ENCODE data around the gene DSN1.

The DSN1 gene

GRCh38 chr20:36784900-36785299, 11.3 kb upstream of the DSN1 start:
- no peak overlapping the region for H3K4me3 Mint-ChIP-seq
- no peak for DNase-seq
- no peaks in the 10 kb centered on the region for H3K9me3 Mint-ChIP-seq
- no peak for ATAC-seq
- no peaks in the 10 kb centered on the region for H3K36me3 Mint-ChIP-seq (ENCODE audit: low read depth)
- H3K27me3 Mint-ChIP-seq, result no peaks in the 10 kb centered on the region
- no peaks in the 10 kb centered on the region for H3K4me1 Mint-ChIP-seq
- H3K27ac Mint-ChIP-seq, result no peak overlapping the region

- no peaks in the 10 kb centered on the region for H3K27me3 Mint-ChIP-seq
- H3K36me3 Mint-ChIP-seq (ENCODE audit: low read depth), result no peaks in the 10 kb centered on the region
- no peak overlapping the region for H3K4me3 Mint-ChIP-seq
- ATAC-seq, result no peak
- no peak for DNase-seq
- H3K27ac Mint-ChIP-seq, result no peak overlapping the region
- H3K9me3 Mint-ChIP-seq, result no peaks in the 10 kb centered on the region
- no peaks in the 10 kb centered on the region for H3K4me1 Mint-ChIP-seq
Observed at GRCh38 chr20:36784116-36784515, 10.6 kb upstream of the DSN1 start.

GRCh38 chr20:36779656-36780025, 6.1 kb upstream of the DSN1 start:
- no peak for ATAC-seq
- no peaks in the 10 kb centered on the region for H3K36me3 Mint-ChIP-seq (ENCODE audit: low read depth)
- H3K27ac Mint-ChIP-seq, result no peak overlapping the region
- no peak overlapping the region for H3K4me3 Mint-ChIP-seq
- DNase-seq, result no peak
- no peaks in the 10 kb centered on the region for H3K4me1 Mint-ChIP-seq
- no peaks in the 10 kb centered on the region for H3K27me3 Mint-ChIP-seq
- no peaks in the 10 kb centered on the region for H3K9me3 Mint-ChIP-seq

GRCh38 chr20:36778831-36779655, 5.5 kb upstream of the DSN1 start:
- no peaks in the 10 kb centered on the region for H3K9me3 Mint-ChIP-seq
- no peak for ATAC-seq
- no peak overlapping the region for H3K27ac Mint-ChIP-seq
- no peak for DNase-seq
- H3K4me1 Mint-ChIP-seq, result peaks cover 4% of the 10 kb centered on the region
- no peak overlapping the region for H3K4me3 Mint-ChIP-seq
- no peaks in the 10 kb centered on the region for H3K36me3 Mint-ChIP-seq (ENCODE audit: low read depth)
- H3K27me3 Mint-ChIP-seq, result no peaks in the 10 kb centered on the region

GRCh38 chr20:36777576-36777975, 4.0 kb upstream of the DSN1 start:
- peaks cover 15% of the 10 kb centered on the region for H3K4me1 Mint-ChIP-seq
- DNase-seq (no peak), ATAC-seq (no peak)
- H3K36me3 Mint-ChIP-seq (ENCODE audit: low read depth), result peaks cover 3% of the 10 kb centered on the region
- peaks cover 3% of the 10 kb centered on the region for H3K27me3 Mint-ChIP-seq
- H3K9me3 Mint-ChIP-seq, result peaks cover 3% of the 10 kb centered on the region
- no peak overlapping the region for H3K27ac Mint-ChIP-seq
- no peak overlapping the region for H3K4me3 Mint-ChIP-seq

GRCh38 chr20:36777167-36777566, 3.6 kb upstream of the DSN1 start:
- Mint-ChIP-seq H3K9me3 (peaks cover 3% of the 10 kb centered on the region), H3K4me1 (peaks cover 18% of the 10 kb centered on the region), H3K4me3 (no peak overlapping the region), H3K27ac (no peak overlapping the region), H3K36me3 (ENCODE audit: low read depth) (peaks cover 3% of the 10 kb centered on the region), H3K27me3 (peaks cover 3% of the 10 kb centered on the region)
- ATAC-seq (no peak), DNase-seq (no peak)

GRCh38 chr20:36775826-36776225, 2.3 kb upstream of the DSN1 start:
- Mint-ChIP-seq H3K4me1 (peaks cover 25% of the 10 kb centered on the region), H3K4me3 (no peak overlapping the region), H3K9me3 (peaks cover 3% of the 10 kb centered on the region), H3K27ac (no peak overlapping the region), H3K27me3 (peaks cover 3% of the 10 kb centered on the region), H3K36me3 (ENCODE audit: low read depth) (peaks cover 7% of the 10 kb centered on the region)
- ATAC-seq (no peak), DNase-seq (no peak)

GRCh38 chr20:36775196-36775595, 1.6 kb upstream of the DSN1 start:
- H3K27ac Mint-ChIP-seq, result no peak overlapping the region
- H3K27me3 Mint-ChIP-seq, result peaks cover 3% of the 10 kb centered on the region
- H3K9me3 Mint-ChIP-seq, result peaks cover 3% of the 10 kb centered on the region
- ATAC-seq (no peak), DNase-seq (no peak)
- H3K36me3 Mint-ChIP-seq (ENCODE audit: low read depth), result peaks cover 10% of the 10 kb centered on the region
- H3K4me3 Mint-ChIP-seq, result peak overlapping the region; percentile 61
- H3K4me1 Mint-ChIP-seq, result peaks cover 27% of the 10 kb centered on the region

- peak overlapping the region; percentile 100 for H3K27ac Mint-ChIP-seq
- no peak for DNase-seq
Observed at GRCh38 chr20:36773107-36773596, 411 bp downstream of the DSN1 start.

GRCh38 chr20:36770680-36771079, 2.9 kb downstream of the DSN1 start:
- ATAC-seq, result no peak
- H3K36me3 Mint-ChIP-seq (ENCODE audit: low read depth), result peaks cover 10% of the 10 kb centered on the region
- no peak for DNase-seq
- no peak overlapping the region for H3K27ac Mint-ChIP-seq
- H3K9me3 Mint-ChIP-seq, result peaks cover 3% of the 10 kb centered on the region
- H3K4me3 Mint-ChIP-seq, result no peak overlapping the region
- H3K27me3 Mint-ChIP-seq, result peaks cover 3% of the 10 kb centered on the region
- peaks cover 27% of the 10 kb centered on the region for H3K4me1 Mint-ChIP-seq

More at GRCh38 chr20:36773107-36773596, 411 bp downstream of the DSN1 start:
- peaks cover 3% of the 10 kb centered on the region for H3K27me3 Mint-ChIP-seq
- H3K36me3 Mint-ChIP-seq (ENCODE audit: low read depth), result peaks cover 10% of the 10 kb centered on the region
- peaks cover 3% of the 10 kb centered on the region for H3K9me3 Mint-ChIP-seq
- ATAC-seq, result no peak
- peak overlapping the region; percentile 89 for H3K4me3 Mint-ChIP-seq
- H3K4me1 Mint-ChIP-seq, result peaks cover 27% of the 10 kb centered on the region

- H3K36me3 Mint-ChIP-seq (ENCODE audit: low read depth), result peaks cover 16% of the 10 kb centered on the region
- DNase-seq (no peak), ATAC-seq (no peak)
- H3K27ac Mint-ChIP-seq, result no peak overlapping the region
- H3K4me1 Mint-ChIP-seq, result peaks cover 22% of the 10 kb centered on the region
- H3K4me3 Mint-ChIP-seq, result no peak overlapping the region
- peaks cover 3% of the 10 kb centered on the region for H3K9me3 Mint-ChIP-seq
- peaks cover 3% of the 10 kb centered on the region for H3K27me3 Mint-ChIP-seq
Observed at GRCh38 chr20:36768768-36769430, 4.7 kb downstream of the DSN1 start.

- ATAC-seq, result no peak
- Mint-ChIP-seq H3K27me3 (no peaks in the 10 kb centered on the region), H3K4me3 (no peak overlapping the region), H3K4me1 (peaks cover 5% of the 10 kb centered on the region), H3K36me3 (ENCODE audit: low read depth) (peaks cover 24% of the 10 kb centered on the region), H3K27ac (no peak overlapping the region), H3K9me3 (no peaks in the 10 kb centered on the region)
- no peak for DNase-seq
Observed at GRCh38 chr20:36761125-36761524, 12.4 kb downstream of the DSN1 start.

- no peaks in the 10 kb centered on the region for H3K27me3 Mint-ChIP-seq
- no peak overlapping the region for H3K4me3 Mint-ChIP-seq
- no peak for ATAC-seq
- DNase-seq, result no peak
- no peaks in the 10 kb centered on the region for H3K9me3 Mint-ChIP-seq
- H3K27ac Mint-ChIP-seq, result no peak overlapping the region
- H3K36me3 Mint-ChIP-seq (ENCODE audit: low read depth), result peaks cover 24% of the 10 kb centered on the region
- peaks cover 5% of the 10 kb centered on the region for H3K4me1 Mint-ChIP-seq
Observed at GRCh38 chr20:36760647-36761046, 12.9 kb downstream of the DSN1 start.

- ATAC-seq (no peak), DNase-seq (no peak)
- Mint-ChIP-seq H3K4me1 (peaks cover 5% of the 10 kb centered on the region), H3K36me3 (ENCODE audit: low read depth) (peaks cover 26% of the 10 kb centered on the region), H3K27me3 (no peaks in the 10 kb centered on the region), H3K4me3 (no peak overlapping the region), H3K9me3 (no peaks in the 10 kb centered on the region), H3K27ac (no peak overlapping the region)
Observed at GRCh38 chr20:36758276-36758675, 15.3 kb downstream of the DSN1 start.

- Mint-ChIP-seq H3K27ac (no peak overlapping the region), H3K27me3 (no peaks in the 10 kb centered on the region), H3K36me3 (ENCODE audit: low read depth) (peaks cover 37% of the 10 kb centered on the region), H3K4me3 (no peak overlapping the region), H3K9me3 (no peaks in the 10 kb centered on the region), H3K4me1 (peaks cover 5% of the 10 kb centered on the region)
- ATAC-seq (no peak), DNase-seq (no peak)
Observed at GRCh38 chr20:36756496-36756895, 17.1 kb downstream of the DSN1 start.
